ENCODE measurements around the gene TAL2. TPM values are rescaled to one million over a fixed set of nuclear protein-coding genes. Genes with fewer than 3 reads are reported as not detected.

TAL2 gene
- total and polyA plus RNA-seq, 9 of the 15 experiments (the other 6 are each of a cell fraction or from before 2014, with no cell fraction given) = 0.21 to 3.7 (median 1.1) TPM; not detected in 1

DNA sequence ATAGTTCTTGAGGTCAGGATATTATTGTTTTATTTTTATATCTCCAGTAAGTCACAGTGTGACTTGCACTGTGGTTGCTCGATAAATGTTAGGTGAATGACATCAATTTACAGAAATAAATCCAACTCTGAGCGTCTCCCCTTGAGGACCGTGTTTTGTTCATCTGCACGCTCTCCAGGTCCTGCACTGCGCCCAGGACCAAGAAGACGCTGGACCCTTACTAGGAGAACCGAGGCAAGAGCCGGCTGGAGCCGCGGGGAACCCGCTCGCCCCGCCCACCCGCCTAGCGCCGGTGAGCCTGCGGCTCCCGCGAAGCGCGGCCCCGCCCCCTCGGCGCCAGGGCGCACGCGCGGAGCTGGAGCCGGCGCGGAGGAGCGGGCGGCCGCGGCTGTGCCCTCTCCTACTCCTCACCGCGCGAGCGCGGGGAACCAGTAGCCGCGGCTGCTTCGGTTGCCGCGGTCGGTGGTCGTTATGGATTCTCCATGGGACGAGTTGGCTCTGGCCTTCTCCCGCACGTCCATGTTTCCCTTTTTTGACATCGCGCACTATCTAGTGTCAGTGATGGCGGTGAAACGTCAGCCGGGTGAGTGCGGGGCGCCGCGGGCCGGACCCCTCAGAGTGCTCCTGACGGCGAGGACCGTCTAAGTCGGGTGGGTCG is 32.1 kb downstream of the TAL2 start, which contains the start of gene TMEM38B (continued):
- TF ChIP-seq, protein P1, sequence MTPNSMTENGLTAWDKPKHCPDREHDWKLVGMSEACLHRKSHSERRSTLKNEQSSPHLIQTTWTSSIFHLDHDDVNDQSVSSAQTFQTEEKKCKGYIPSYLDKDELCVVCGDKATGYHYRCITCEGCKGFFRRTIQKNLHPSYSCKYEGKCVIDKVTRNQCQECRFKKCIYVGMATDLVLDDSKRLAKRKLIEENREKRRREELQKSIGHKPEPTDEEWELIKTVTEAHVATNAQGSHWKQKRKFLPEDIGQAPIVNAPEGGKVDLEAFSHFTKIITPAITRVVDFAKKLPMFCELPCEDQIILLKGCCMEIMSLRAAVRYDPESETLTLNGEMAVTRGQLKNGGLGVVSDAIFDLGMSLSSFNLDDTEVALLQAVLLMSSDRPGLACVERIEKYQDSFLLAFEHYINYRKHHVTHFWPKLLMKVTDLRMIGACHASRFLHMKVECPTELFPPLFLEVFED (CRISPR knock-in tag; conservative IDR thresholded peaks at IDR 0.05) = no peak
- TF ChIP-seq JUNB (CRISPR knock-in tag; conservative IDR thresholded peaks at IDR 0.05) (no peak), CCNT2 (IDR thresholded peaks at IDR 0.05; ENCODE audit: borderline replicate concordance, extremely low read depth, insufficient read length, low read depth, low read length) (peak; percentile 68), NCOA2 (IDR thresholded peaks at IDR 0.05; ENCODE audit: partially characterized antibody in 2 of 2) (no peak), ILF3 (IDR thresholded peaks at IDR 0.05; ENCODE audit: borderline replicate concordance) (no peak), TAF9B (IDR thresholded peaks at IDR 0.05; ENCODE audit: partially characterized antibody) (no peak), SMAD4 (CRISPR knock-in tag; conservative IDR thresholded peaks at IDR 0.05) (no peak), STAG1 (CRISPR knock-in tag; IDR thresholded peaks at IDR 0.05; ENCODE audit: borderline replicate concordance) (no peak), NCOA4 (IDR thresholded peaks at IDR 0.05; ENCODE audit: partially characterized antibody) (no peak), HMGN3 (IDR thresholded peaks at IDR 0.05; ENCODE audit: borderline replicate concordance, extremely low read depth, insufficient read length, low read depth, low read length) (peak; percentile 16), CREB3L1 (IDR thresholded peaks at IDR 0.05; ENCODE audit: borderline replicate concordance, low read depth) (no peak), ZNF589 (CRISPR knock-in tag; IDR thresholded peaks at IDR 0.05; ENCODE audit: low read depth) (no peak), SP1 (CRISPR knock-in tag; IDR thresholded peaks at IDR 0.05) (no peak), MYC (IDR thresholded peaks at IDR 0.05; ENCODE audit: low read depth, low read length) (no peak), MYC (CRISPR knock-in tag; IDR thresholded peaks at IDR 0.05; ENCODE audit: borderline replicate concordance, low read depth) (no peak), NEUROD1 (IDR thresholded peaks at IDR 0.05; ENCODE audit: borderline replicate concordance, low read depth, low read length, partially characterized antibody) (no peak), ZNF395 (CRISPR knock-in tag; IDR thresholded peaks at IDR 0.05) (peak; percentile 58; the same call in 1 of the 2 replicates), ETV5 (CRISPR knock-in tag; IDR thresholded peaks at IDR 0.05; ENCODE audit: low read depth) (no peak), ELF1 (tag; IDR thresholded peaks at IDR 0.05) (no peak), SMARCA4 (IDR thresholded peaks at IDR 0.05) (0 out of 2 replicates have a peak, but pooled peaks have one; percentile 6), SAP30 (IDR thresholded peaks at IDR 0.05; ENCODE audit: borderline replicate concordance, insufficient read depth, low read depth, low read length, poor library complexity, severe bottlenecking) (peak; percentile 45)
- TF ChIP-seq, protein P2, sequence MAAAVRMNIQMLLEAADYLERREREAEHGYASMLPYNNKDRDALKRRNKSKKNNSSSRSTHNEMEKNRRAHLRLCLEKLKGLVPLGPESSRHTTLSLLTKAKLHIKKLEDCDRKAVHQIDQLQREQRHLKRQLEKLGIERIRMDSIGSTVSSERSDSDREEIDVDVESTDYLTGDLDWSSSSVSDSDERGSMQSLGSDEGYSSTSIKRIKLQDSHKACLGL (CRISPR knock-in tag; IDR thresholded peaks at IDR 0.05; ENCODE audit: borderline replicate concordance, poor library complexity, severe bottlenecking) = no peak

Data from K562 (cell line).